Sciatic nerve (tissue), 1 donor: ENCODE measurements around the gene HEATR1. TPM values are rescaled to one million over a fixed set of nuclear protein-coding genes. Genes with fewer than 3 reads are reported as not detected.

Source experiments
- total RNA-seq: library from RNA; stranded (reverse); fragmentation: NEBNext Ultra II Directional; extraction: Animal tissue kit (Norgen Biotek cat#: 25700); gene quantifications from one replicate; pipeline ENCODE4 v1.2.1, GENCODE V29; 2021
- donor health status: DM: no; HTN: no; CAD: no.

The HEATR1 gene
- total RNA-seq, 1 donor from 2014 or later: 33.7 TPM

Other genes with a start within 250 kb of the HEATR1 start
- gene EDARADD, start 210.2 kb downstream of the HEATR1 start, total RNA-seq: 2.2 TPM
- 69.4 TPM for gene LGALS8, start 80.5 kb downstream of the HEATR1 start, total RNA-seq
- 0.58 TPM for gene ACTN2, start 82.0 kb upstream of the HEATR1 start, total RNA-seq
- gene MTR, start 190.8 kb upstream of the HEATR1 start, total RNA-seq: 64.0 TPM